GM19328 (cell line): ENCODE results near the gene CHST15.

Experiments
- ATAC-seq: cut with Tn5 transposase; IDR thresholded peaks from one replicate; pipeline ENCODE4 v1.9.1; 2021; ENCODE audit warnings: mild to moderate bottlenecking, moderate library complexity; ENCODE audit not compliant: unreplicated experiment

The CHST15 gene, protein sequence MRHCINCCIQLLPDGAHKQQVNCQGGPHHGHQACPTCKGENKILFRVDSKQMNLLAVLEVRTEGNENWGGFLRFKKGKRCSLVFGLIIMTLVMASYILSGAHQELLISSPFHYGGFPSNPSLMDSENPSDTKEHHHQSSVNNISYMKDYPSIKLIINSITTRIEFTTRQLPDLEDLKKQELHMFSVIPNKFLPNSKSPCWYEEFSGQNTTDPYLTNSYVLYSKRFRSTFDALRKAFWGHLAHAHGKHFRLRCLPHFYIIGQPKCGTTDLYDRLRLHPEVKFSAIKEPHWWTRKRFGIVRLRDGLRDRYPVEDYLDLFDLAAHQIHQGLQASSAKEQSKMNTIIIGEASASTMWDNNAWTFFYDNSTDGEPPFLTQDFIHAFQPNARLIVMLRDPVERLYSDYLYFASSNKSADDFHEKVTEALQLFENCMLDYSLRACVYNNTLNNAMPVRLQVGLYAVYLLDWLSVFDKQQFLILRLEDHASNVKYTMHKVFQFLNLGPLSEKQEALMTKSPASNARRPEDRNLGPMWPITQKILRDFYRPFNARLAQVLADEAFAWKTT

DNA sequence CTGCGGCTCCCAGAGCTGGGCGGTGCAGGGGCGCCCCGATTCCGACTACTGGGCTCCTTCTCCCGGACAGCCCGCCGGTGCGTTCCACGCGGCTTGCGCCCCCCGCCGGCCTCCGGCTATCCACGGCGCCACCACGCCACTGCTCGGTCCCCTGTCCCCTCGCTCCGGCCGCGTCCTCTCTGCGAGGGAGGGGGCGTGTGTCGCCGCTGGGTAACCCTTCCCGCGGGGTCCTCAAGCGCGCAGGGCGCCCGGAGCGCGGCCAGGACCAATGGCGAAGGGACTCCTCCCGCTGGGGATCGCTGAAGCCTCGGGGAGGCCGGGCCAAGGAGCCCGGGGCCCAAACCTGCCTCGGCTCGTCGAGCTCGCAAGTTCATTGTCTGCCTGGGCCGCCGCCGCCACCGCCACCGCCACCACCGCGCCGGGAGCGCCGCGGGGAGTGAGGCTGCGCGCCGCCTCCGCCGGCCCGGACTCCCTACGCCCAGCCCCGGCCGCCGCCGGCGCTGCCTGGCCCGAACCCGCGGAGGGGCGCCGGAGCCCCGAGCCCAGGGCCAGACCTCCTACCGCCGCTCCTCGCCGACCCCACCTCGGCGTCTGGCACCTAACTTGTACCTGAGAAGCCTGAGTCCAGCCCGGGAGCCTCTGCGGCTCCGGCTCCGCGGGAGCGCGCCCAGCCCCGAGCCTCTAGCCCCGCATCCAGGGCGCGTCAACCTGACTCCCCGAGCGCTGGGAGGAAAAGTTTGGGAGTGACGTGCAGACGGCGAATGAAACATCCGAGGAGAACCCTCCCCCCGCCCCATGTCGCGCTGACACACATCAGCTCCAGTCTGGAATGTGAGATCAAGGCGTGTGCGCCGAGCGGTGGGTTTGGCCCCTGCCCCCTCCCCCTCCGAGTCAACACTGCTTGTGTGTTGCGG lies at the start of gene CHST15:
CHST15 (minus strand) TSS at position 739 of the 914 bp plus-strand sequence. CDS start 47,386 bp downstream, outside the sequence.
- no peak for ATAC-seq

DNA sequence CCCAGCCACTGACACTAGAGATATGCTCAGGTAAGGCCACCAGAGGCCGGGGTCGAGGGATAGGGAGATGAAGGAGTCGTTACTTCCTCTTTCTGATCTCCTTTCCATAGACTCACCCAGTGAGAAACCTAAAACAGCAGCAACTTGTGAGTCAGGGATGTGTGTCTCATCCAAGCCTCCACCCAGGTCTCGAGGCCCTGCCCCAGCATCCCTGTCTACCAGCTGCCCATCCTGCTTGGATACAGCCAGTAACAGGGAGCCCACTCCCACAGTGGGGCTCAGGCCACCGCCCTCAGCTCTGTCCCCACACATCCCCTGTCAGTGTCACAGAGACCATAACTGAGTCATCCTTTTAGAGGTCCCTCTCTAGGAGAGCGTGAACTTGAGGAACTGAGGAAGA lies 49.6 kb upstream of the CHST15 start:
- no peak for ATAC-seq

DNA sequence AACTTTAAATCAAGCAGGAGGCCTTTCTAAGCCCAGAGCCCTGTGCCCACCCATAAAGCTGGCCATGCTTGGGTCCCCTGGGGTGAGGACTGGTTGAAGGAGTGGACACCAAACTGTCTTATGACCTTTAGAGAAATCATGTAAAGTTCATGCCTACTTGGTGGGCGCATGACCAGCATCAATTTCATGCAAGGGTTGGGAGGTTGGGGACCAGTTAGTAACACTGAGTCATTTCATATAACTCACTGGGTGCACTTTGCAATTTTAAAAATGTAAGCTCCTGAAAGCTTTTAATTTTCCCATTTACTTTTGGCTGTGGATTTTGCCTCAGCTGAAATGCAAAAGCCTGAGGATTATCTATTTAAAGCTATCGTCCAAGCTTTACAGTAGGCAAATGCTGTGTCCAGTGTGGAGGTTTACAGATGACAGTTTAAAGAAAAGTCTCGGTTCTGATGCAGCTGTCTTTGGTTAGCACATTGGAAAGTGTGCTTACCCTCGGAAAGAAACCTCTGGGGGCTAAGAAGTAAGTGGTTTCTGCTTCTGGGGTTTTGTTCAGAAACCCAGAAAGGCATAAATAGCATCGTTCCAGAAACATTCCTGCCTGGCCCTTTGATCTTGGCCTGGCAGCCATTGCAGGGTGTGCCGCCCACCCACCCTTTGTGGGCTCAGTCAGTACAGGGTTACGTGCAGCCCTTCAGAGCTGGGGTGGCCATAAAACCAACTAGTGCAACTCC lies 48.8 kb upstream of the CHST15 start:
- no peak for ATAC-seq

DNA sequence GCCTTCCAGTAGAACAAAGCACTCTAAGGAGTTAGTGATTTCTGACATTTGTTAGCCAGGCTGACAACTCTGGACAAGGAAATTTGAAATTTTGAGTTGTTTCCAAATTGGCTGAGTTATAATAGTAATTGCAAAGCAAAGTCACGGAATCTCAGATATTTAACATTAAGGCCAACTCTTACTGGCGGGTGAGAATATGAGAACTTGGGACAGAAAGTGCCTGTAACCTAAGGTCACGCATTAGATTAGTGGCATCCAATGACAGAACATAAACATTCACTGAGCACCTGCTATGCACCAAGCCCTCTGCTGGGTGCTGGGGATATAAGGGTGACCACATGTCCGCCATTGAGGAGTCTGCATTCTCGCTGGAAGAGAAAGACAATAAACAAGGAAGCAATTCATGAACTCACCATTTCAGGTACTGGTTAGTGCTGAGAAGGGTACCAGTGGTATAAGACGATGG lies 45.5 kb upstream of the CHST15 start:
- no peak for ATAC-seq

DNA sequence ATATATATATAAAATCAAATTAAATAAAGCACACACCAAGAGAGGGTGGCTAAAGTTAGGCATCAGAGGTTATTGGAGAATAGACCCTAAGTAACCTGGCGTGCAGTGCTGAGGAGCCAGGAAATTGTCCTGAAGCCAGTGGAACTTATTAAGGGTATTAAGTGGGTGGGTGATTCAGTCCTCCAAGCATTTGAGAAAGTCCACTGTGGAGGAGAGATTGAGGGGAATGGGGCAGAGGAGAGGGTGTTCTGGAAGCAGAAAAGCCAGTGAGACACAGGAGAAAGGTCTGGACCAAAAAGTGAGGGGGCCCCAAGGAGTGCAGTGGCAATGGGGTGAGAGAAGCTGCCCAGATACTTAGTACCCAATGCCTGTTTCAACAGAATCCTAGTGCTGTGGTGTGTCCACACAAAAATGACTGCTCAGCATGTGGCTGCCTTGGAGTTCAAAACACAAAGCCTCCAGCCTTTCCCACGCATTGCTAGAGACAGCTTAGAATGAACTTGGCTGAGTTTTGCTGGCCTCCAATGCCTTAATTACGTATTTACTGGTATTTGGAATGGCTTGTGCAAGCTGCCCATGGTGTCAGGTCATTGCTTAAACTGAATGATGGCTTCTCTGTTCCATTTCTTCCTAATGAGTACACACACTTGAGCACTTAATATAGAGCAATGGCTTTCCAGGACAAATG lies 44.9 kb upstream of the CHST15 start:
- no peak for ATAC-seq

DNA sequence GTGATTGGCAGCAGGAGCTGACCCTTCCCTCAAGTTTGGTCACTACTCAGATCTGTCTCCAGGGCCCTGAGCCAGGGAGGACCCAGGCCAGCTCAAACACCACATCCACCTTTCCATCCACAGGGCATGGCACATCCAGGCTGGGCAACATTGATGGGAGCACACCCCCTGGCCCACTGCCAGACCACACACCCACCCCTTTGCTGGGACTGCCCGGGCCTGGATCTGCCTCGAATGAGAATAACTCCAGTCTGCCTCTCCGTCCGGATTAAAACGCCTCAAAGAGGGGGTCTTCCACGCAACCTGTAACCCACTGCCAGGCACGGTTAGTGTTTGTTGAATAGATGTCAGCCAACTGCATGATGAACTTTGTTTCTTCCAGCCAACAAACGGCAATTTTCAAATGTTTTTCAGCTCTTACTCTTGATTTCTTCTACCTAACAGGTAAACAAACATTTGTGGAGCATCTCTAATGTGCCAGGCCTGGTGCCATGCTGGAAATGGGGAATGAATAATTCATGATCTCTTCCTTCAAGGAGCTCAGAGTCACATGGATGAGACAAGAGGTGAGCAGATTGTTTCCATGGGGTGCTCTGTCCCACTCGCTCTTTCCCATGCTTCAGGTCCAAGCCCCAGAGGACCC lies 41.0 kb upstream of the CHST15 start:
- no peak for ATAC-seq

DNA sequence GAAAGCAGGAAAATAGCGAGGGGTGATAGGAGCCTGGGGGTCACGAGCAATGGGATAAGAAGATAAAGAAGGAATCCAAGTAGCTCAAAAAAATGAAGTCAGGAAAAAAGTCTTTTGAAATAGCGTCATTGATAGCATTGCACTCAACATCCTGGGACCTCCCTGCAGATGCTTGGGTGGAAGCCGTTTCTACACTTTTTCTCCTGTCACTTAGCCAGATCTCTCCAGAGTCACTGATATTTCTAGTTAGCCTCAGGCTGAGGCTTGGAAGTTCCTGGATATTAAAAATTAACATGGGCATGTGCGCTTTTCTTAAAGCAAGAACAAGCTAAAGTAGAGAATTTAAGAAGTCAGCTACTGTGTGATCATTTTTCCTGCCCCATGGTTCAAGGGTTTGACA lies 39.5 kb upstream of the CHST15 start:
- no peak for ATAC-seq

DNA sequence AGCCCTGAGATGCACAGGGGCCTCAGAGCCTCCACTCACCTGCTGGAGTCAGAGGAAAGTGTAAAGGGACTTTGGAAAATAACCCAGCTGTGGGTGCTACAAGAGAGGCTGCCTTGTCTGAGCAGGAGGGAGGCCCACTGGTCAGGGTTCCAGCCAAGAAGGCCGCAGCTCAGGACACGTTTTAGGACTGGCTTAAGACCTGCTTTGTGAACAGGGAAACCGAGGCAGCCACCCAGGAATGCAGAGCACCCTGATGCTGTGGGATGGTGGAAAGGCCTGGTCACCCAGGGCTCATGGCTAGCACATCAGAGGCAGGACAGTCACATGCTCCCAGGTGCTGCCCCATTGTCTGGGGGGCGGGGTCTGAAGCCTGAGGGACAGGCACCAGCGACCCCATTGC lies 38.9 kb upstream of the CHST15 start:
- ATAC-seq, result no peak

DNA sequence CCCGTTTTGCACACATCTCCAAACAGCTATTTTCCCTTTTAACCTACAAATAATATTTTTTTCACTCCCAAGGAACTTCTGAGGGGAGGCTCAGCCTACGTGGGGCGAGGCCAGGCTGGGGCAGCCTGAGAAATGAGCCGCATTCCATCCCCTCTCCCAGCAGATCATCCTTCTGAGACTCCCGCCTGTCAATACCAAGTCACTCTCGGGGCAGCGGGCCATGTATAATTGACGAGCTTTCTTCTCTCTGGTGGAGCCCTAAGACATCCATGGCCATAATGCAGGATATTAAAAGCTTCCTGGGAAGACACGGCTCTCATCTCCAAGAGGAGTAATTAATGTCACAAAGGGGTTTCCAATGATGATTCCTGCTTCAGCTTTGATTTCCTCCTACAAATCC lies 37.8 kb upstream of the CHST15 start:
- ATAC-seq, result no peak

DNA sequence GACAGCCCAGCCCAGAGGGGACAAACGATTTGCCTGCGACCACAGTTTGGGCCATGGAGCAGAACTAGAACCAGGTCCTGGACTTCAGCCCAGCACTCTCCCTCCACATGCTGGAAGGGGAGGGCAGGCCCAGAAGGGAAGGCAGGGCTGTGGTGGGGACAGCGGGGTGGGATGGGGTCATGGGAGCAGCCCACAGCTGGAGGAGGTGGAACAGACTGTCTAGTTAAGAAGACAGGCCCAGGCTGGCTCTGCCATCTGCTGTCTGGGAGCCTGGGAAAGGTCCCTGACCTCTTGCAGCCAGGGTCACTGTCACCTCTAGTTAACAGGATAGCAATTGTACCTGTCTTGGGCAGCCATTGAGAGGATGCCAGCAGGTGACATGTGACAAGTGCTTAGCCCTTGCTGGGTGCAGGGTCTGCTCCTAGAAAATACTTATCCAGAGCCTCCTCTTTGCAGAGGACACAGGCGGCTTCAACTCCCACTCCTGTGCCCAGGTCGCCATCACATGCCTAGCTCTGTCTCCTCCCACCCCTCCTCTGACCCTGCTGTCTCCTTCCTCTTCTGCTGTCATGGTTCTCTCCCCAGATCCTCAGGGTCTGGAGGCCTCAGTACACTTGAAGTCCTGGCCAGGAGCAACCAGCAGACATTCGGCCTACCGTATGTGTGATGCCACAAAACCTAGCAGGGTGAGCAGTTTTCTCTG lies 37.0 kb upstream of the CHST15 start:
- ATAC-seq, result no peak

DNA sequence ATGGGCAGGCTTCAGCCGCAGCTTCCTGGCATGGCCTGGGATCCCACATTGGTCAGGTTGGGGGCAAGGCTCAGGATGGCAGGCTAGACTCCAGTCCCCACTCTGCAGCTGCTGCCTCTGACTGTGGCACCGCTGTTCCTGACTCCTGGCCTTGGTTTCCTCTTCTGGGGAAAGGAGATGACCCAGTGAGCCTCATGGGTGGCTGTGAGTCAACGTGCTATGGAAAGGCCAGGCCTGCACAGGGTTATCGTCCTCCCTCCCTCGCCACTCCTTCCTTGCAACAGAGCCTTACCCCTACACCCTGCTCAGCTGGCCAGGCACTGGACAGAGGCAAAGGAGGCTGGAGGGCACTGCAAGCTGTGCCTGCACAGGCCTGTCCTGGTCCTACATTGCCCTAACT lies 36.1 kb upstream of the CHST15 start:
- no peak for ATAC-seq

DNA sequence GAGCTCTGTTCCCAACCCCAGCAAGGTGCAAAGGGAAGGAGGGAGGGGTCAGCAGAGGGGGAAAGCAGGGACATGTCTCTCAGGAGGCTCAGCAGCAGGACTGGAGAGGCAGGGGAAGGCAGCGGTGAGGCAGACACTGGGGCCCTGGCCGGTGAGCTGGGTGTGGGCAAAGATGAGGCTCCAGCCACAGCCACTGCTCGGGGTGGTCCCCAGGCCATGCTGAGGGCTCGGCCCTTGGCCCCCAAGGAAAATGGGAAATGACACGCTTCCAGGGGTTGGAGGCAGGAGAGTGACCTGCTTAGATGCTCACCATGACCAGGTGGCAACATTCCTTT lies 35.4 kb upstream of the CHST15 start:
- no peak for ATAC-seq

DNA sequence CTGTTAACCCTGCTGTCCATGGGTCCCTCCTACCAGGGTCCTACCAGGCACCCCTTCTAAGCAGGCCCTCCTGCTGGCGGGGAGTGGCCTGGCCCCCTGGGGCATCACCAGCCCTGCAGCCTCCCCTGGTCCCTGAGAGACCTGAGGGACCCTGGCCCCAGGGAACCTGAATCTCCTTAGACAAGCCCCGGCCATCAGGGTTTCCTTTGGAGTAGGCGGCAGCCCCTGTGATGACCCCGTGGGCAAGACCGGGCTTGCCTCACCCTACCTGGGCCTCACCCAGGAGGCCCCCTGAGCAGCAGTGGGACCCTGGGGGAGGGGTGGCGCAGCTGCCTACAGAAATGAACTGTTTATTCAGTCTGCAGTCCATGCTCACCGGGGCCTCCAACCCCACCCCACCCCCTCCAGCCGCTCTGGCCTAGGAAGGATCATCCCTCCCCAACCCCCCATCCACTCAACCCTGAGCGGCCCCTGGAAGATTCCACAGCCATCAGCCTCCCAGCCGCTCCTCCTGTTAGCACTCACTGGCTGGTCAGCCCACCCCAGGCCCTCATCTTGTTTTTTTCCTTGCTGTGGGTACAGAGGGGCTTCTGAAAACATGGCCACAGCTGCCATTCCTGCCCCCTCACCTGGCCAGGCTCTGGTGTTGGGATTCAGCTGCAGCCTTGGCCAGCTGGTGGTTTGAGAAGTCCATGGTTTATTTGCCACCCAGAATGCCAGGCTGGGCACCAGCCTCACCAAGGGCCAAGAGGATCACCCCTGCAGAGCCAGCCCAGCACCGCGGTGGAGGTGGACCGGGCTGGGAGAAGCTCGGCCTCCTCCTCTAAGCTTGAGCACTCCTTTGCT lies 34.8 kb upstream of the CHST15 start:
- ATAC-seq, result no peak

DNA sequence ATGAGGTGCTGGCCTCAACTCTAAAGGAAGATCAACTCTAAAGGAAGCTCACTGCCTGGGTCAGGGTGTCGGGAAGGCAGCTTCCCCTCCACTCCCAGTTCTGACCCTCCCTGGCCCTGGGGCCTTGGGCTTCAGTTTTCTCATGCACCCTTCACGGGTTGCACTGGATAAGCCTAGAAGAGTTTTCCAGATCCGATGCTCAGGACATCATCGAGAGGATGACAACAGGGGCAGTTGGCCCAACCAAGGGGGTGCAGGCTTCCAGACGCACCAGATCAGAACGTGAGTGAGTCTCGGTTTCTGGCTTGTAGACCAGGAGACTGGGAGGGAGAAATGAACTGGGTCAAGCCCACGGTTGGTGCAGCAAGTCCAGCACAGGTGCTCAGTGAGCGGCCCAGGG lies 34.2 kb upstream of the CHST15 start:
- ATAC-seq, result no peak

DNA sequence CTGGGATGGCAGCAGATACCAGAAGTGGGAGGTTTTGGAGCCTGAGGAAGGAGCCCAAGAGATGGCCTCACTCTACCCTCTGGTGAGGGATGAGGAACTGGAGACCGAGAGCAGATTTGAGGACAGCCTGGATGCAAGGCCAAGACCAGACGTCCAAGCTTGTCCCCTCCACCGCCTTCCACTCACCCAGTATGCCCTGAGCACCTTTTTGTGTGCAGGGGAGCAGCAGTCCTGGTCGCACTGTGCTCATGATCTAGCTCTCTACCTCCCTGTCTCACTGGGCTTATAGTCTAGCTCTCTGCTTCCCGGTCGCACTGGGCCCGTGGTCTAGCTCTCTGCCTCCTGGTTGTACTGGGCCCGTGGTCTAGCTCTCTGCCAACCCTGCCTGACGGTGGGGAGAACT lies 33.6 kb upstream of the CHST15 start:
- no peak for ATAC-seq

DNA sequence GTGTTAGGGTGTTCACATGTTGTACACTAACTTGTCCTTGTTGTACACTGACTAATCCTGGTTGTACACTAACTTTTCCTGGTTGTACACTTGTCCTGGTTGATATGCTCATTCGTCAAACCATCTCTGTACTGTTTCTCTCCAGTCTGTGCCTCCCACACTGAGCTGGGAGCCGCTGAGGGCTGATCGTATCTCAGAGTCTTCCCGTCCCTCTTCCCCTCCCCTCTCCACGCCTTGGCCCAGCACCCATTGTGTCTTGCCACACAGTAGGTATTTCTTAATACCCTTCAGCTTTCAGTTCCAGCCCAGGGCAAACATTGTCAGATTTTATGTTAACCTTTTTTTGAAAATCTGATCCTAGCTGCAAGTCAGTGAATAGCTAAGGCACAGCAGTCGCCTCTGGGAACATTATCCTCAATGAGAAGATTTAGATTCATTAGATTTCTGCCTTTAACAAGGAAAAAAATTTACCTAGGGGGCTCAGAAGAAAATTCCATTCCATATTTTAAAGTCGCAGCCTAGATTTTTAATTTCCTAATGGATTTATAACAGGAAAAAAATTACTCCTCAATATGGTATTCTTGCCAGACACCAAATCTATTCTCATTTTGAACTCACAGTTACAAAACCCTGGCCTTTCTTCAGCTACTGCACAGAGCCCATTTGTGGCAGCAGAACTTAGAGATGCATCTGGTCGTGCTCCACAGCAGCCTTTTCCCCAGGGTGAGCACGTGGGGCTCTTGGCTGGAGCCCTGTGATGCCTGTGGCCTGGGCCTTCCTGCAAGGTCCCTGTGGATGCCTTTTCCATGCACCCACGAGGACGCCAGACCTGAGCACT lies 33.0 kb upstream of the CHST15 start:
- ATAC-seq, result no peak

DNA sequence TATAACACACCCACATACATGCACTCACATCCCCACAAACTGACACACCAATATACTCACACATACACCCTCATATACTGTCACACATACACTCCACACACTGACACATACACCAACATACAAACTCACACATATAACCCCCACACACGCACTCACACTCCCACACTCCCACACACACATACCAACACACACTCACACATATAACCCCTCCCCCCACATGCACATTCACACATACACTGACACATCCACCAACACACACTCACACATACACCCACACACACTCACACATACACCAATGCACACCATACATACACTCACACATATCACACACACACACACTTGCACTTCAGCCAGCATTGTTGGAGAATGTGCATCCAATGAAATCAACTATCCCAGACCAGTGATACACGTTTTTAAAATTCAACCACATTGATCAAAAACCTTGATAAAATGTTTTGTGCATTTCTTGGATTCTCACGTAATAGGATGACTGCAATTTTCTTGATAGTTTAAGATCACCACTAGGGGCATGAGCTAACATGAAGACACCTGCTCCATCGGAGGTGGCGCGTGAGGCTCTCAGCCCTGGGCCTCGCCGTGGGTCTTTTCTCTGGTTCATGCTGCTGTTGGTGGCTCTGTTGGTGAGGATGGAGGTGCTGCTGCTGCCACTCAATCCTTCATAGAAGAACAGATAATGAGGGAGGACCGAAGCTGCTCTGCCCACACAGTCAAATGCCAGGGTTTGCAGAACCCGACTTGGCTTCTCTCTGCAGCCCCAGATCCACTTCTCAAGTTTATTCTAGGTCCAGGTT lies 32.1 kb upstream of the CHST15 start:
- no peak for ATAC-seq
